Neural cell (in vitro differentiated cells): ENCODE measurements around the gene PAK5.
A peak's percentile ranks its signal among the peaks of the same experiment; 100 is the strongest.

Source experiments
- CTCF ChIP-seq: fragments of 450-650 bp; IDR thresholded peaks from 2 replicates; pipeline ENCODE4 v1.5.1; 2014; ENCODE audit warnings: antibody characterized with exemption, mild to moderate bottlenecking, moderate library complexity; ENCODE audit not compliant: poor library complexity, severe bottlenecking
- EP300 ChIP-seq: fragments of 450-650 bp; conservative IDR thresholded peaks from 2 replicates; pipeline ENCODE4 v1.6.1; 2014; ENCODE audit warnings: antibody characterized with exemption, mild to moderate bottlenecking, moderate library complexity; ENCODE audit not compliant: poor library complexity, severe bottlenecking
- EZH2 ChIP-seq: fragments of 200-600, 300-800 bp; shearing (Covaris generic), sonication (generic); IDR thresholded peaks from 2 replicates; pipeline ENCODE4 v1.6.1; 2014; ENCODE audit warnings: antibody characterized with exemption, low read length, borderline replicate concordance, mild to moderate bottlenecking; ENCODE audit not compliant: insufficient read depth, poor library complexity, severe bottlenecking
- POLR2AphosphoS5 ChIP-seq: IDR thresholded peaks from 2 replicates; pipeline ENCODE4 v1.6.1; 2012
- RAD21 ChIP-seq: fragments of 450-650 bp; conservative IDR thresholded peaks from 2 replicates; pipeline ENCODE4 v1.6.1; 2014; ENCODE audit warnings: antibody characterized with exemption, mild to moderate bottlenecking, moderate library complexity
- REST ChIP-seq: IDR thresholded peaks from 2 replicates; pipeline ENCODE4 v1.6.1; 2012; ENCODE audit warnings: borderline replicate concordance
- SMC3 ChIP-seq: fragments of 450-650 bp; conservative IDR thresholded peaks from 2 replicates; pipeline ENCODE4 v1.6.1; 2014; ENCODE audit warnings: antibody characterized with exemption, mild to moderate bottlenecking, moderate library complexity; ENCODE audit not compliant: poor library complexity

GRCh38 chr20:9616833-9617461, 221.9 kb downstream of the PAK5 start:
- TF ChIP-seq CTCF (peak; percentile 92), RAD21 (peak; percentile 92), EZH2 (no peak), EP300 (no peak), REST (no peak), POLR2AphosphoS5 (no peak), SMC3 (peak; percentile 90)
